Fibroblast of peridontal ligament (primary cell): ENCODE results near the gene SMURF2.
"Not testable (repeated sequence)": the region's sequence is repeated elsewhere in the genome, so short reads cannot be mapped to it uniquely, and the experiment has no call there.

Experiments
- DNase-seq: peaks from one replicate; pipeline ENCODE4 v3.0.0-alpha.2; 2010; ENCODE audit errors: extremely low read depth

The SMURF2 gene

DNA sequence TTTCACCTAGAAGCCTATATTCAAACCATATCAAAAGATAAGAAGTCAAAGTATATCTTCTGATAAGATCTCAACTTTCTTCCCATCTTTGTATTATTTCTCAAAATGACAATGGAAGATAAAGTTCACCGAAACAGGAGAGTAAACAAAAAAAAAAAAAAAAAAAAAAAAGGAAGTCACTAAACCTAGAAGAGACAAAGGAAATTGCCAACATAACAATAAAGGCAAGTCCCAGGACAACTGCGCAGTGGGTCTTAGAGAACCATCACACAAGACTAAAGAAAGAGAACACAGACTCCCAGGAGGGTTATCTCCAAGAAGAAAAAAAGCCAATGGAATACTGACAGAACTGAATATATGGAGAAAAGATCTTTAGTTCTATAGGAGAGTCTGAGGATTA, 65.7 kb downstream of the SMURF2 start:
- no peak for DNase-seq

DNA sequence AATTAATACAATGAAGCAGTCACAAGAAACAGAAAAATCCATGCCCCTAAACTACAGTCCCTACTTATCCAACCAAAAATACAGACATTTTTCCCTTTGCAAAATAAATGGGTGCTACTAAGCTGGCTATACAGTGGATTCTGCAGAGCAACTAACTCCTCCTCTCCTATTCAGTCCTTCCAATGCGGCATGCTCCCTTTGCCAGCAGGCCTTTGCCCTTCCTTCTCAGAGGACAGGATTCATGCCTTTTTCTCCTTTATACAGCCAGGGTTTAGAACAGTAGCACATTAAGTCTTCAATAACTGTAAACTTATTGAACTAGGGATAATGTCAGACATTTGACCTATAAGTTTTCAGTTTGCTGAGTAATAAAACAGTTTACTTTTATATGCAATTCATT, 70.2 kb downstream of the SMURF2 start:
- DNase-seq, result no peak

DNA sequence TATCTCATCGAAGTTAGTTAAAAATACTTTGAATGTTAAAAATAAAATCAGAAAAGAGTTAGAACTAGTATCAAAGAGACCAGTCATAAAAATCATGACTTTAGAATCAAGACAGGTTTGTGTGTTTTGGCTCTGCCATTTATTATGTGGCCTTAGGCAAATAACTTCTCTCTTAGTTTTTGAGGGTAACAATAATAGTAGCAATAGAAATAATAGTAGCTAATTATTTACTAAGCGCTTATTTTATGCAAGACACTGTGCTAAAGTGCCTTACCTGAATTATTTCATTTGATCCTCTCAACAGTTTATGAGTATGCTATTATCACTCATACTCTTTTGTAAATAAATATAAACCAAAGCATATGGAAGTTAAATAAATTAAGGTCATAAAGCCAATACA, 77.0 kb downstream of the SMURF2 start:
- DNase-seq, result no peak

DNA sequence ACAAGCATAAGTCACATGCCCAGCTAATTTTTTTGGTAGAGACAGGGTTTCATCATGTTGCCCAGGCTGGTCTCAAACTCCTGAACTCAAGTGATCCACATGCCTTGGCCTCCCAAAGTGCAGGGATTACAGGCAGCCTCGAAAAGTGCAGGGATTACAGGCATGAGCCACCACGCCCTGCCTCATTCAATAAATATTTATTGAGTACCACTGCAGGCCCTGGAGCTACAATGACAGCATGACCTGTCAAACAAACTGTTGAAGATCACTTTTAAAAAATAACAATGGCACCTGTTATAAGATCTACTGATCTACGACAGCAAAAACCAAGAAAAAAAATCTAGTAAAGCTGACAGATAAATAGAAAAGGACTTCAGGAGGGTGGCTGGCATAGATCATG, 79.1 kb downstream of the SMURF2 start:
- DNase-seq, result no peak

DNA sequence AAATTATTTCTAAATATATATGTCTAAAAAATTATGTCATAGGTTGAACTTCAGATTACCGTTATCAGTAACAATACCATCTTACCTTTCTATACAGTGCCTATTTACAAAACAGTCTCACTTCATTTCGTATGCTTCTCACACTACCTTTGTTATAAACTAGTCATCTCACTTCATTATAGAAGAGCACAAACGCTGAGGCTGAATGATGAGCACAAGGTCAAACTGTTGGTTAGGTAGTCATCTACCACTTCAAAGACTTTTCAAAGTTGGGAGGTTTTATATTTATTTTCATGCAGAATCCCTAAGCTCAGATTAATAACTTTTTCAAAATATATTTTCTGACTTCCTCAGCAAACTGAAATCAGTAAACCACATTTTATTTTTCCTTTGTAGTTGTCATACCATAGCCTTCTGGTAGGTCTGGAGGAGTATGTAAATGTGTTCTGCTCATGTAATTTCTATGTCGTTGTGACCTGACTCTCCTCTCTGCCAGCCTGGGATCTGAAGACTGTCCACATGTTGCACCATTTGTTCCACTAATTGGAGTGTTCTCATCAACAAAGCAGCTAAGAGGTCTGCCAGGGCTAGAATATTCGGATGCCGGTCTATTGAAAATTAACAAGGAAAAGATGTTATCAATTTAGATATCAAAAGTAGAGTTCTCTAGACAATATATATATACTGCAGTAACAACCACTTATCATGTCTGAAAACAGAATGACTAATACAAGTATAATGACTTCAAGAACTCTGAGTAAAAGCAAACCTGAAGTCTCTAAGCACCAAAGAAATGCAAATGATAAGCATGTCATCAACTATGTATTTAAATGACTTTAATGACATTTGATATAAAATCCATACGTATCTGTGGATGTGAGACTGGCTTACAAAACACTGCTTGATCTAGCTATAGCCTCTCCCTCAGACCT, 81.5 kb downstream of the SMURF2 start:
- peak; percentile 45 for DNase-seq

DNA sequence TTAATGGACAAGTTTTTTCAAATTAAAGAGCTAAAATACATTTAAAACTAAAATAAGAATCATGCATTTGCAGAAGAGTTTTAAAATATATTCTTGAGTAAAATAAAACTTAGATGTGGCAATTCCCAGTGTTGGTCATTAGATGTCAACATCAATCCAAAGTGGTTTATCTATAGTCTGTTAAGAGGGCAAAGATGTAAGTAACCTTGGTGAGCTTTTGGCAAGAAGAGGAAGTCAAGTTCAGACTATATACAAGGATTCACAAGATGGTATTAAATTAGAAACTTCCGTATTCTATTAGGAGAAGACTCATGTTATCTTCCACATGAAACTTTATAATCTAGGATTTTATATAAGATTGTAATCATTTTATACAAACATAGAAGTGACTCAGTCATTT, 82.2 kb downstream of the SMURF2 start:
- DNase-seq, result no peak

DNA sequence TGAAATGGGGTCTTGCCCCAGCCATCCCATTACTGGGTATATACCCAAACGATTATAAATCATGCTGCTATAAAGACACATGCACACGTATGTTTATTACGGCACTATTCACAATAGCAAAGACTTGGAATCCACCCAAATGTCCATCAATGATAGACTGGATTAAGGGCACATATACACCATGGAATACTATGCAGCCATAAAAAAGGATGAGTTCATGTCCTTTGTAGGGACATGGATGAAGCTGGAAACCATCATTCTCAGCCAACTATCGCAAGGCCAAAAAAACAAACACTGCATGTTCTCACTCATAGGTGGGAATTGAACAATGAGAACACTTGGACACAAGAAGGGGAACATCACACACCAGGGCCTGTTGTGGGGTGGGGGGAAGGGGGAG, 85.1 kb downstream of the SMURF2 start:
- not testable (repeated sequence) for DNase-seq

DNA sequence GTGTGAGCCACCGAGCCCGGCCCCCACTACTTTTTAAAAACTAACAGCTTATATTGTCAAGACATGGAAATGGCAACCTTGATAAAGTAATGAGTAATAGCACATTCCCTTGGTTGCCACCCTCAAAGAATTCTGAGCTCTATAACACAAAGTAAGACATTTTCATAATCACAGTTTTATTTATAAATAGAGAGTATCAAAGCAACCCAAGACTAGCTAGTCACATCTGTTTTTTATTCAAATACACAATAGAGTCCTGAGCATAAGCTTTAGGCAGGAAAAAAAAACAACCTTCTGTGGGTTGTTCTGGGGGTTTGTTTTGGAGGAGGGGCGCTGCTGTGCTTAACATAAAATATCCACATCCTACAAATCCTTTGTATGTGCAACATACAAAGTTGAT, 86.7 kb downstream of the SMURF2 start:
- DNase-seq, result peak; percentile 67

DNA sequence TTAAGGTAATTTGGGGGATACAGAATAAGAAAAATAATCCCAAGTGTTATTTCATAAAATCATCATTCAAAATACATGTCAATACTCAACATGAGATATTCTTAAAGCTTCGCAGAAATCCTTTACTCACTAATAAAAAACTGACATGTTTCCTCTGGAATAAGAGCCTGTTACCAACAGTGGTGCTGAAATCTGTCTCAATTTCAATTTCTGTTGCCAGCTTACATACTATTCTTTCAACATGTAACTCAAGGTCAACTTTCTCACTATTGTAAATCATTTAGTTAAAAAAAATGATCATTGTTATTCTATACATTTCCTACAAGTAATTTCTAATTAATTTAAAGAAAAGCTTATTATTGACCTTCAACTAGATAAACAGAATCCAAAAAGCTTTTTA, 87.5 kb downstream of the SMURF2 start:
- peak; percentile 65 for DNase-seq

DNA sequence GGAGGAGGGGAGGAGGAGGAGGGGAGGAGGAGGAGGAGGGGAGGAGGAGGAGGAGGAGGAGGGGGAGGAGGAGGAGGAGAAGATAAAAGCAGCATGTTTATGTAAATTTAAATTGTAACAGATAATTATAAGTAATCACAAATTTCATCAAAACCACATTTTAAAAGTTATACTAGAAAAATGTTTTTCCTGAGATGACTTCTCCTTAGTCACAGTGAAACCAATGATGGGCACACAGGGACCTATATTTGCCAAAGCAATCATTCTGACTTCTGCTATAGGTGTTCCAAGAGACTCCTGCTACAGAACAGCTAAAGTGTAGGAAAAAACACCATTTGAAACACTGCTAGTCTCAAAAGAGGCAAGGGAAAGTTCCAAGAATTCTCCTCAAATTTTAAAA, 88.9 kb downstream of the SMURF2 start:
- no peak for DNase-seq

DNA sequence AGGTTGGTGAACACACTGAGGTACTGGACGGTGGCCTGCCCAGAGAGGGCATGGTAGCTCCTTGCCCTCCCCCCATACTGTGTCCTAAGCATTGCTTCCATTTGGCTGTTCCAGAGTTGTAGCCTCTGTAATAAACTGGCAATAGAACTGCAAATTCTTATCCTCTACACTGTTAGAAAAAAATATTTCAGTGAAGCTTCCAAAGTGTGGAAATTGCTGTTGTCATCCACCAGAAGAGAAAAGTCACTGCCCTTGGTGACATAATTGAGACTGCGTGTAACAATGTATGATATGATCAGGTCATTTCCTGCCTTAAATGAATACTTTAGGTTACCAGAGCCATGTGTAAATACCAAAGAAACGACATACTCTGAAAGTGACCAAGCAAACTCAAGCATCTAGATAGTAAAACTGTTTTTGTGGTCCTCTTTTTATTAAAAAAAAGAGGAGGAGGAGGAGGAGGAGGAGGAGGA, 89.4 kb downstream of the SMURF2 start:
- peak; percentile 58 for DNase-seq

DNA sequence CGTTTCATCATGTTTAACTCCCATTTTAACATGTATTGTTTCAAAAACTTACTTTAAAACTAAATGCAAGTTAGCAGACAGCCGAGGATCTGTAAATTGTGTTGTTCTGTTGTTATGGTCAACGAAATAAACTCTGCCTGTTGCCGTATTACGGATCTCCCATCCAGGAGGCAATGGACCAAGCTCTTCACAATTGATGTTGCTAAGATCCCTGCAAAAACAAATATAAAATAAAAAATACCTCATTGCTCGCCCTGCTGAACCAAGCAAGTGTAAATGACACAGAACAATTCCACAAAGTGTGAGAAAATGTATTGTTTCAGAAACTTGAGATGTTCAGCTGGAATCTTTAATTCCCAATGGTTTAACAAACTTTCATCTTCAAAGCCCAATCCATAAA, 90.4 kb downstream of the SMURF2 start:
- peak; percentile 14 for DNase-seq

DNA sequence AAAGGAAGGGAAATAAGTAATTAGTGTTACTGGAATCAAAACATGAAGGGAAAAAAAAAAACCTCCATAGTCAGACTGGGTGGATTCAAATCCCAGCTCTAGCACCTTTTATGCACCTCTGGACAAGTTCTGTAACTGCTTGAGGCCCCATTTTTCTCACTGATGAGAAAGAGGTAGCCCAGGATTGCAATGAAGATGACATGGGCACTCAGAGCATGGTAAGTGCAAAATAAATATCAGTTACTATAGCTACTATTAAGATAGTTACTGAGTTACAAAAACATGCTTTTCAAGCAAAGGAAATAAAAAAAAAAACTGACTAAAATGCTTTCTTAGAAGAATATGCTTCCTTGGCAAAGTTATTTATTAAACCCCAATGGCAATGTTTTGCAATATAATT, 96.5 kb downstream of the SMURF2 start:
- DNase-seq, result no peak

DNA sequence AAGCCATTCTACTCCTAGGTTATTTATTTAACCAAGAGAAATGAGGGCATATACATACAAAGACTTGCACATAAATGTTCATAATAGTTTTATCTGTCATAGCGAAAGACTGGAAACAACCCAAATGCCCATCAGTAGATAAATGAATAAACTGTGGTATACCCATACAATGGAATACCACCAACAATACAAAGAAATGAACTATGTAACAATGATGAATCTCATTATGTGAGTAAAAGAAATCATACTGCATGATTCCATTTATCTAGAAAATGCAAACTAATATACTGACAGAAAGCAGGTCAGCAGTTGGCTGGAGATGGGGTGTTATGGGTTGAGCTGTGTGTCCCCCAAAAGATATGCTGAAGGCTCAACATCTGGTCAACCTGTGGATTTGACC, 98.0 kb downstream of the SMURF2 start:
- DNase-seq, result no peak

DNA sequence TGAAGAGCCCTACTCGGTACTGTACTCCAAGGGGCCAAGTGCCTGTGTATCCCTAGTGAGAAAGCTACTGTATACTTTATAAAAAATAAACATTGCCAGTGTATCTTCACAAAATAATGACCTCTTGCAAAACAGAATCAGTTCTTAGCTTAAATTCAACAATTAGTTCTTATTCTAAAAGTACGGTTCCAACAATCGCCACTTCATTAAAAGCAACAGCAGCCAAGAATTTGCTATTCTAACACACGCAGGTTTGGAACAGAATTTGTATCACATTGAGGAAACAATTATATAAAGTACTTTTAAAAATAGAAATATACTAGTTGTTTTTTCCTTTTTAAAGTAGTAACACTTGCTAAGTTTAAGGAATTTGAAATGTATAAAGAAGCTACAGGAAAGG, 106.8 kb downstream of the SMURF2 start:
- DNase-seq, result no peak

DNA sequence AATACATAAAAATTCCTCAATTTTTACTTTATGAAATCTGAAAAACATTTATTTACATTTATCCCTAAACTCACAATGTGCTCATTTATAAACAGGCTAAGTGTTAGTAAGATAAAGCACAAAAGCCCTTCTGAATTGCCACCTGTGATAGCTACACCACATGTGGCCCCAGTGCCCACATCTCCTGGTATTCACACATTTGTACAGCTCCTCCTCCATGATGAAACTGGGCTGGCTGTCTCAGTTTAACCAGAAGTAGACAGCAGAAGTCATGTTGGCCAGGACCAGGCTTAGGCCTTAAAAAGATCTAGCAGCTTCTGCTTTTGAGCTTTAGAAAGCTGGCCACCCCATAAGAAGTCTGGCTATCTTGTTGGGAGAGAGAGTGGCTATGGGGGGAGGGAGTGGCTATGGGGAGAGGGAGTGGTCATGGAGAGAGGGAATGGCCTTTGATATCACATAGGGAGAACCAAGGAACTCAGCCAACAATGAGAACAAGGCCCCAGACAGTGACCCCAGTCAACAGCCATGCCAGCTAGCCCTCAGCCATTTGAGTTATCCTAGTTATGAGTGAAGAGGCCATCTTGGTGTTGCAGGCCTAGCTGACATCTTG, 108.0 kb downstream of the SMURF2 start:
- no peak for DNase-seq

DNA sequence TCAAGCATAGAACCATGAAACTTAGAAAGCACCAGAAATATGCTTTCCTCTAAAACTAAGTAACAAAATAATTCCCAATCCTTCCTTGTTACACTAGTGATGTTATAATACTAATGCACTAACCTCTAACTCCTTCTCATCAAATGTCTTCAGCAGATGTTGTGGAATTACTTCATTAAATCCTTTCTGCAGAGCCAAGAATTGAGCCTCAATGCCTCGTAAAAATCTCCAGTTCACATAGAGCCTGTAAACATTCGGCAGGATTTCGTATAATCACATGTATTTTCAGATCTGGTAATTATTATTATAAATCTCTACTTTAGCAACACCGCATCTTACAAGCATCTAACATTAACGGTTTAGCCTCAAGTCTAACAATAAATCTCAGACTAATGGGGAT, 110.6 kb downstream of the SMURF2 start:
- no peak for DNase-seq

DNA sequence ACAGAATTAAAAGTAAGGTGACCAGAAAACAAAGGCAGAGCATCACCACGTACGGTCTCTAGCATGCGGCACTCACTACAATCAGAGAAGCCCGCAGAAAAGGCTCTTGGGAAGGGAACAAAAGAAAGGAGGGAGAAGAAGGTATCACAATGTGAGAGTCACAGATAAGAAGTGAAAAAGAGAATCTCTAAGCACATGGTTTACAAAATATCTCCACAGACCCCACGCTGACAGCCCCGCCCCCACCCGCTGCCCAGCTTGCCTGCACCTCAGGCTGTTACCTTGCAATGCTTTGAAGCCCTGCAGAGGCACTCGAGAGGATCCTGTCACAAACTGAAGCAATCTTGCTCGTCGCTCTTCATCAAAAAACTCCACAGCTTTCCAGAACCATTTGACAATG, 114.8 kb downstream of the SMURF2 start:
- no peak for DNase-seq

DNA sequence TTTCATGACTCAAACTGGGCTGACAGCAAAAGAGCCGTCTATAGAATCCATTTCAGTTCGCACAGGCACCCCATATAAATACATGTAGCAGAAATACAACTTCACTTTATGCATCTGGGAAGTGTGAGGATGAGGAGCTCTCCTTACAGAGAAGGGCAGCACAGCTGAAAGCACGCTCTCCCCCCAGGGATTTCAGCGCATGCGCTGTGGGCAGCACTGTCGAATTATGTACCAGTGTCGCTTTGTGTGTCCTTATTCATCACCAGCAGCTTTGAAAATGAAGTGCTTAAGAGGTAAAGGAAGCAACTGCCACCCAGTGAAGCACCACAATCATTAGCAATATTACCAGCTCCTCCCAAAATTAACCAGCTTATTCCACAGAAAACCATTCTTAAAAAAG, 115.4 kb downstream of the SMURF2 start:
- DNase-seq, result no peak

DNA sequence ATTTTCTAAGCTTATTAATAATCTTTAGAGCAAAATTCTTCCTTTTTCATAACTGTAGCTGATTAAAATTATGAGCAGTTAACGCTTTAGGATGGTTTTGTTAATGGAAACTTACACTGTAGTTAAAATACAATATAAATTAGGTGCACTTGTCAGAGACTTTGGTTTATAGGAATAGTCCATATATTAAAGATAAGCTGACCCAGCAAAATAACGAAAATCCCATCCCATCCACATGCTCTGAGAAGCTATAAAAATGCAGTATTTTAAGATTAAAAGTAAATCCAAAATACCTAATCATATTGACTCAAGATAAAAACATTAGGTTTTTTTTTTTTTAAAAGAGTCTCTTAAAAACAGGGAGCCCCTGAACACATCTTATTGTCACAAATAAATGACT, 117.4 kb downstream of the SMURF2 start:
- DNase-seq, result no peak

DNA sequence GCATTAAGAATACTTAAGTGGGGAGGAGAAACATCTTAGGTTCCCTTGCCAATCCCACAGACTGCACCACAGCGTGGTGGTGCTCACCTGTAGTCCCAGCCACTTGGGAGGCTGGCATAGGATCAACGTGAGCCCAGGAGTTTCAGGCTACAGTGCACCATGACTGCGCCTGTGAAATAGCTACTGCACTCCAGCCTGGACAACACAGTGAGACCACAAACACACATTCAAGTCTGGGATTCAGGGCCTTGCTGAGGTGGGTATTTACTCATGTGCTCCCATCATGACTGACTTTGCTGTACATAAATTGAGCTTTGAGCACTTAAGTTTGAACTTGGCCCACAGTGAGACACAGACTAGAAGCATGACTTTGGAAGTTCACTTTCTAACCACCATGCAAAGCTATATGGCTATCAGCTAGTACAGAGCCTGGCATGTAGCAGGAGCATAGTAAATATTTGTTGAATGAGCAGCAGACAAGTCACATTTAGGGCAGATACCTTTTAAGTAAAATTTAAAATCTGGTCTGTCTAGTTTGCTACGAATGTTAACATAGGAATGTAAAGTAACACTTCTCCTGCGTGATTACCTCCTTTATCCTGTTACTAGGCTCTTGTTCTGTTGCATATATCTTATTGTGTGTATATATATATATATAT, 121.9 kb downstream of the SMURF2 start:
- DNase-seq, result no peak

DNA sequence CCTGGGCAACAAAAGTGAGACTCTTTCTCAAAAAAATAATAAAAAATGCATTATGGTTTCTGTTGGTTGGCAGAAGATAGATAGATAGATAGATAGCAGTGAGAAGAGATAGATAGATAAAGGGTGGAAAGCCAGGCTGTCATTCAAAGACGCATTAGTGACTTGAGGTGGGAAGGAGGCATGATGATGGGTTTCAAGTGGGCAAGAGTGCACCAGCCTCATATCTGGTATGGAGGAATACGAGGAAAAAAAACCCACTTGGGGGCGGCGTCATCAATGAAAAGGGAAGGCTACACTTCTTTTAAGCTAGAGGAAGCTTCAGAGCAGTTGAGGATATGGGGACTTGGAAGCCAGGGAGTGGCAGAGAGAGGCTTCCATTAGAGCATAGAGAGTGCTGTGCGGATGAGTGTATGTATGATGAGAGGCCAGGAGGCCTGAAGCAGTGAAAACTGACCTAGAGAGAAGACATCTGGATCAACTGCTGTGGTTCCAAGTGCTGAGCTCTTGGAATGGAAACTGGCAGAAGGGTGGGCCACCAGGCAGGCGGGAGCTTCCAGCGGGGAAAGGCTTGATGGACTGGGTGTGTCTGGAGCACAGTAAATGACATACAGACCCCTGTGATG, 123.5 kb downstream of the SMURF2 start:
- DNase-seq, result no peak
